Stimulated activated CD8-positive, alpha-beta memory T cell treated with anti-CD3 and anti-CD28 coated beads, Interleukin-7, amount 100 ng/mL, for 4 hours (primary cell): ENCODE data around the gene RAD9A.

Experiments
- DNase-seq, 2 donors: peaks; one replicate each; pipeline ENCODE4 v3.0.0-alpha.2; 2020; ENCODE audit warnings: low read depth in 2 of 2

RAD9A gene

DNA sequence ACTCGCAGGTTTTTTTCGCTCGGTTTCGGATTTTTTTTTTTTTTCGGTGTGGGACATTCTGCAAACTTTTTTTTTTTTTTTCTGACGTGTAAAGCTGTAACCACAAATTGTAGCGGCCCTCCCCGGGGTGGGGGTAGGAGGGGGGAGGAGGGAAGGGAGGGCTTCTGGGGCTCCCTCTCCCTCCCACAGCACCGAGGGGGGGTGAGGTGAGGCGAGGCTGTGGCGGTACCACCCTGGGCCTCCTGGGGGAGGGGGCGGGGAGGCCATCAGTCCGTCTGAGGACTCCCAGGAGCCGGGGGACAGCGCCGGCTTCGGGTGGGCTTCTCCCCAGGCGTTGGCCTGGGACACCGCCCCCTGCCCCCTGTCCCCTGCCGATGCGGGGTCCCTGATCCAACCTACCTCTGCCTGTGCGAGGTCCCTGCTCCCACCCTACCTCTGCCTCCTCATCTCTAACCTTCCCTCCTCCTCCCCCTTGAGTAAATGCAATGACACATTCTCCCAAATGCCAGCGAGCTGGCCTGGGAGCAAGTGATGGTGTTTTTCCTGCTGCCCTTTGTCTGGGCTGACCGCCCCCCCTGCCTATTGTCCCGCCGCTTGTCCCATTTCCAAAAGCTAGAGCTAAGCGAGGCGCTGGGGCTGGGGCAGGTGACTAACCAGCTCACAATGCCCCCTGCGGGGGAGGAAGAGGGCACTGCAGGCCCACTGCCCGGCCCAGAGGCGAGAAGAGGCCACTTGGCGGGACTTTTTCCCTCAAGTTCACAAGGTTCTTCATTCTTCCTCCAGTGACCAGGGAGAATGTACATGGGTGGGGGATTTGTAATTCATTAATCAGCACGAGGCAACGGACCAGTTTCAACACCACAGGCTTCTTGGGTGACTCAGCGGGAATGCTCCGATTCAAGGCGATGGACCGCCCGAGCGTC, 17.9 kb upstream of the RAD9A start:
- peak; percentile 65 to 79 for DNase-seq

DNA sequence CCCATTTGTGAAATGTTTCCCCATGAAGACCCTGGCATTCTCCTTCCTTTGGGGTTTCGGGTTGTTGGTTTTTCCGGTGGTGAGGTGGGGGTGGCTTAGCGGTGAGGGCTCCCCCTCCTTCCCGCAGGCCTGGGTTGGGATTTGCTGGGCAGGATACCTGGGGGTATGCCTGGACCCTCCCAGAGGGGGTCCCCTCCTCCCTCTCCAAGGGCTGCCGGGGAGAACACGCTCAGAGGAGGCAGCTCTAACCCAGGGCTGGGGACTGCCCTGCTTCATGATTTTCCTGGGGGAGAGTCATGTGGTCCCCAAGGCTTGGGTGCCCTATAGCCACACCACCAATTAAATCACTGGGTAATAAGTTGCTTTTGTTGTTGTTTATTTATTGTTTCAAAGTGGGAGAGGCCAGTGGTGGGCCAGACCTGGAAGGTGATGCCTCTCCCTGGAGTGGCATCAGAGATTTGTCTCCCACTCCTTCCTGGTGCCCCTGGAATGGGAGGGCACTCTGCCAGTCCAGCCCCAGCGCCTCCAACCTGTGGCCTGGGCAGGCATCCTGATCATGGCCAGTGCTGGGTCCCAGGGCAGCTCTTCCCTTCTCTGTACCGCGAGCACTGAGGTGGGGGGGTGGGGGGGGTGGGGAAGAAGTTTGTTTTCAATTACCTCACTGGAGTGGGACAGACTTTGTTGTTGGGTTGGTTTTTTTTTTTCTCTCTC, 17.1 kb upstream of the RAD9A start:
- DNase-seq: no peak

DNA sequence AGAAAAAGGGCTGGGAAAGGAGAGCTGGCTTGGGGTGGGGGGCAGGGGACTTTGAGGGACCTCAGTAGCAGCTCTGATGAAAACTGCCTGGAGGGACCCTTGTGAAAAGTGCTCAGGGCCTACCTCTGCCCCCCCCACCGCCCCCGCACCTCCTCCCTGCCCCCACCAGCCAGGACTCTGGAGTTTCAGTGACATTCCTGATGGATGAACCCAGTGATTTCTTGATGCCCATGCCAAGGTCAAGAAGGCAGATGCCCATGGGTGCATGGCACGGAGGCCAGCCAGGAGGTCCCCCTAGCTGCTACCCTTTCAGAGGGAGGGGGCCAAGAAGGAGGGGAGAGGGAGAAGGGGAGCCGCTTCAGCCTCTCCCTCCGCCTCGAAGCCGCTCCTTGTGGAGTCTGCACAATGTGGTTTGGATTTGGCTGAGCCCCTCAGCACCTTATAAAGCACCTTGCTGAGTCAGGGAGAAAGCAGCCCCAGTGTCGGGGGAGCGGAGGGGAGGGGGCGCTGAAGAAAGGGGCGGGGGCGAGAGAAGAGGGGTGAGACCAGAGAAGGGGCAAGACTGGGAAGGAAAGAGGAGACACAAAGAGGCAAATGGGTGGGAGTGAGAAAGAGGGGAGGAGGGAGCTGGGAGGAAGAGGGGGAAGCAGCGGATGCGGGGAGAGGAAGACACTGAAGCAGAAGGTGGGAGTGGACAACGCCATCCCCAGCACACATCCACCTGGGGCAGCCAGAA, 16.3 kb upstream of the RAD9A start:
- no peak for DNase-seq

DNA sequence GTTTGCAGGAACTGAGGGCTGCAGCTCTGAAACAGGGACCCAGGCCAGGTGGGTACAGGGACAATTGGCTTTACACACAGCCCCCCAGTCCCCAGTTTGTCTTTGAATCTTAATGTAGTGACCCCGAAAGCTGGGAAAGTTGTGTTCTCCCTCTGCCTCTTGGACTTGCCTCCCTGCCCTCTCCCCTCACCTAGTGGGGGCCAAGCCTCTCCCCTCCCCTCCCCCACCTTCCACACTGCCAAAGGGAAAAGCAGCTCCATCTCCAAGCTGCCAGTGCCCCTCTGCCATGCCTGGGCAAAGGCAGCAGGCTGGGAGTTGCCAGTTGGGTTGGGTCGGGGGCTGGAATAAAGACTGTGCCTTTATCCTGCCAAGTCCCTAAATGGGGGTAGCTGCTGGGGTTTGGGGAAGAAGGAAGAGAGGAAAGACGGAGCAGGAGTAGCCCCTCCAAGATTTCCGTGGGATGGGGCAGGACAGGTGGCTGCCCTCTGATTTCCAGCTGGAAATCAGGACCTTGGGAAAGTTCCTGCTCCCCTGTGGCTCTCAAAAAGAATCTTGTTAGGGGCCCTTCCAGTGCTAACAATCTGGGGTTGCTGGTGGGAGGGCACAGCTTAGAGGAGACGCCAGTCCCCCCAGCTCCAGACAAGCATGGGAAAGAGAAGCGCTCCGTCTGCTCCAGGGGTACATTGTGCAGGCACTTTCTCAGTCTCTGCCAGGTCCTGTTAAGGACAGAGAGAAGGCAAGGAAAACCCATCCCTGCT, 15.5 kb upstream of the RAD9A start:
- no peak for DNase-seq

DNA sequence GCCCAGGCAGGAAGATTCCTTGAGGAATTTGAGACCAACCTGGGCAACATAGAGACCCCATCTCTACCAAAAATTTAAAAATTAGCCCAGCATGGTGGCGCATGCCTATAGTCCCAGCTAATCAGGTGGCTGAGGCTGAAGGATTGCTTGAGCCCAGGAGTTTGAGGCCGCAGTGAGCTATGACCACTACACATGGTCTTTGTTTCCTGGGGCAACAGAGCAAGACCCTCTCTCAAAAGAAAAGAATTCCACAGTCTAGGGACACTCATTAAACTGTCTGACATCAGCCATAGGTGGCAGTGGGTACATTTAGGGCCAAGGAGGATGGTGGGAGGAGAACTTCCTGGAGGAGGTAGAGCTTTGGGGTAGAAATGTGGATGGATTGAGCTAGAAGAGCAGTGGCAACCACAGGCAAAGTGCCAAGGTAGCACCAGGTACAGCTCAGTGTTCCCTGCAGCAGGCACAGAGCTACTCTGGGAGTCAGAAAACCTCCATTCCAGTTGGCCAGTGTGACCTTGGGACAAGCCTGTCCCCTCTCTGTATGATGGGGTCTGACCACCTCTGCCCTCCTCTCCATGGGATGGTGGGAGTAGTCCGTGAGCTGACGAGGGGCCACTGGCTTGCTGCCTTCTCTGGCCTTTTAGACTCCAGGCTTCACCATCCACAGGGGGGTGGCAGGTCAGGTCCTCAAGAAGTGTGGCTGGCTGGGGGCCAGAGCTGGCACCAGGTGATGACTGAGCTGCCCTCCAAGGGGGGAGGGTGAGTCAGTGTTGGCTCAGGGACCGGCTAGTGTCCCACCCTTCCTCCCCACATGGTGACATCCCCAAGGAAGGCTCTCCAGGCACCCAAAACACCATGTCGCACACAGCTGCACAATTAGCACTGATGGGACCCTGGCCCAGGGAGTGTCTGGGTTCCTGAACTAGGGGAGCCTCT, 14.6 kb upstream of the RAD9A start:
- no peak for DNase-seq

DNA sequence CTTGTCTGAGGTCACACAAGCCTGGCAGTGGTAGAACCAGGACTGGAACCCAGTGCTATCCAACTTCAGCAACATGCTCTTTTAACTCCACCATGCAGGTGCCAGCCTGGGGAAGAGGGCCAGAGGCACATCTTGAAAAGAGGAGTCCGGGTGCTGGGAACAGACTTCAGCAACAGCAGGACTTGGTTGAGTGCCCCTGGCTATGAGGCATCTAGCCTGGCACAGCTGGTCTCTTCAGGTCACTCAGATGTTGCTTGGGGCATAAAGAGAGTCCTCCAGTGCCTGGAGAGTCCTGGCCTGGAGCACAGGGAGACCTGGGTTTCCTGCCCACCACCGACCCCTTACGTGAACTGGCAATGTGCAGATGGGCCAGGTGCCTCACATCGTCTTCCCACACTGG, 13.2 kb upstream of the RAD9A start:
- DNase-seq: no peak

DNA sequence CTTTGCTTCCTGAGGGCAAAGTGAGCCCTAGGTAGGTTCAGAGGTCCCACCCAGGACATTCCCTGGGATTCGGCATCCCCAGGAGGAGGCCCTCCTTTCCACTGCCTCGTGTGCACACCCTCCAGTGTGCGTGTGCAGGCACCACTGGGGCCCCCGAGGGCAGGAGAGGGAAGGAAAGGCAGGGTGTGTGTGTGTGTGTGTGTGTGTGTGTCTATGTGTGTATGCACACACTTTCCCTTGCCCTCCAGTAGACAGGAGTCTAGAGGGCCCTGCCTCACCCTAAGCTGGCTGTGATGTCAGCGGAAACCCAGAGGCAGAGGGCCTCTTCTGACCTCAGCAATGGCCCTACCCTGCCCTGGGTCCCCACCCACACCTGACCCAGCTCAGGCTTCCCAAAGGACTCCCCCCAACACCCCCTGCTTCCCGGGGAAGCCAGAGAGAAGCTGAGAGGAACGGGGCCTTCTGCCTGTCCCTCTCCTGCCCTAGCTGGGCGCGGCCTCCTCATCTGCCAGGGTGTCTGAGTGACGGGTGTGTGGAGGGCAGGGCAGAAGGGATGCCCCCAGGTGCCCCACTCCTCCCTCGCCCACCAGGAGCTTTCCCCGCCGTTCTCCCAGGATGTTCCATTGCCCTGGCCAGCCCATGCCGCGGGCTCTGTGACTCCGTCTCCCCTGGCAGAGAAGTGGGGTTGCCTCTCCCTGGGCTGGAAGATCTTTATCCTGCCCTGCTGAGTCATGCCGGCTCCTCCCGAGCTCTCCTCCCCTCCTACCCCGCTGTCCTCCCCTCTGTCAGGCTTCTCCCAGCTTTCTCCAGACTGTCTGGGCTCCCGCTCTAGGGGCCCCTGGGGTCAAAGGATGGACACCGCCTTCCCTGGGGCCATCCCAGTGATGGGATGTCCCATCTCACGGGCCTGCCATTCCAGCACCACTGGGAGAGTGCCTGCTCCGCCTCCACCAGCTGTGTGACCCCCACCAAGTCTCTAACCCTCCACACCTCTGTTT, 12.4 kb upstream of the RAD9A start:
- no peak for DNase-seq

DNA sequence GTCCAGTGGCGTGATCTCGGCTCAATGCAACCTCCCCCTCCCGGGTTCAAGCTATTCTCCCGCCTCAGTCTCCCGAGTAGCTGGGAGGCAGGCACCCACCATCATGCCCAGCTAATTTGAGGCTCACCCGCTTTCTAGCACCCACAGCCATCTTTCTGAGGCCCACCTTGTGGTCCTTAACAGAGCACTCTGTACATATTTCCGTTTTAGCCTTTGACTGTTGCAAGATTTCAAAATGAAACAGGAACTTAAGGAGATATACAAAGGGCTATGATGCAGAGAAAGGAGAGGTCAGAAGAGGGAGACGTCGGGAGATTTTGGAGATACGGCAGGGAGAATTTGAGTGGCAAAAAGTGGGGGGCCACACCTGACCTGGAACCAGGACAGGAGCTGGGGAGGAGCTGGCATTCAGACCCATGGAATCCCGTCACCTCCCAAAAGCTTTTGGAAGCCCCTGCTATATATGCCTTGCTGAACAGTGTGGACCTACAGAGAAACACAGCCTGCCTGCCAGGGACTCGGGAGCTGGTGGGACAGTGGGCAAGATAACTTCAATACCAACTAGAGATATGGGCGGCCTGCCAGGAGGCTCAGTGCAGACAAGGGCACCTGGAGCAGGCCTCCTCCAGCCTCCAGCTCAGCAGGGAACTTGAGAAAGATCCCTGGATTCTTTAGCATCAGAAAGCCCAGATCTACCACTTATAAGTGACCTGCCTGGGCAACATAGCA, 10.4 kb upstream of the RAD9A start:
- no peak for DNase-seq

DNA sequence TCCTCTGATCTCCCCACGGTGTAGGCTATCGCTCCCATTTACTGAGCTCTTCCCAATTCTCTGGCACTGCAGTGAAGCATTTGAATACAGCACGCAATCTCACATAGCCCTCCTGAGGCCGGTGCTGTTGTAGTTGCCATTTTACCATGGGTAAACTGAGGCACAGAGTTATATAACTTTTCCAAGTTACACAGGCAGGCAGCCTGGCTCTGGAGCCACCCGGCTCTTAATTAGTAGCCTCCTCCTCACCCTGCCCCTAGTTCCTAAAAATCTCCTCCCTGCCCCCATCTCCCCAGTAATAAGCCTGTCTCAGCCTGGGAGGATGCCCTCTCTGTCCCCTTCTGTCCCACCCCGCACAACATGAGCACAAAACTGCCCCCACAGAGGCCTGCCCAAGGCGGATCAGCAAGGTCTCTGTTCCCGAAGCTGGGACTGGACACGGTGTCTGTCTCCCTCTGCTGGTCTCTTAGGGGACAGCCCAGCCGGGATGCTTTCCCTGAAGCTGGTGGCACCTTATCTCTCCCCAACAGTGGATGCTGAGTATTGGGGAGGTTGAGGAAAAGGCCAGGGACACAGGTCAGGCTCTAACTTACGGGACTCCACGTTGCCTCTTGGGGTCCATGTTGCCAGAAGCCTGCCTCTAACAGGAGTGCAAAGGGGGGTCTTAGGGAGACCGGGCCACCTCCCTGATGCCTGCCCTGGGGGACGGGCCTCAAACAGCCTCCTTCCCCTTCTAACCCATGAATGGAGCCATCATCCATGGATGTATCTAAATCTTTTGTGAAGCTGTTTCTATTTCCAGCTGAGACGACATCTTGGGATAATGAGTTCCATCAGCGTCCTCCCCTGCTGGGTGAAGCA, 9.3 kb upstream of the RAD9A start:
- DNase-seq: peak; percentile 67 to 72

DNA sequence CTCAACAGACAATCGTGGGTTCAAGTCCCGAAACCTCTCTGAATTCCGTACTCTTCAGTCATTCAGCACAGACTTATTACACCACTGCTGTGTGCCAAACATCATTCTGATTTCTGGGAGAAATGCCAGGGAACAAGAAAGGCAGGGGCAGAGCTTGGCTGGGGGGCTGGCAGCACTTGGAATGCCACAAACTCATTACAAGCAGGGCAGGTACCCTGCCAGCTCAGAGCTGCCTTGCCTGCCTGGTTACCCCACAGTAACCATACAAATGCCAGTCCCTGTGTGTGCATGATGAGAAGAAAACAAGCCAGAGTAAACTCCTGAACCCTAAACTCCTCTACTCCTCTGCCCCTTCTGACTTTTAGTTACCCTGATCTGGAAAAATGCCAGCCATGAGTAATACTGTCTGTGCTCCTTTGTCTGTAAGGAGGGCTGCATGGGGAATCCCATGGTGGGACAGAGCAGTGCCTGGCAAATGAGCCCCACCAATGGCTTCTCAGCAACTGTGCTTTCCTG, 6.9 kb upstream of the RAD9A start:
- no peak for DNase-seq

DNA sequence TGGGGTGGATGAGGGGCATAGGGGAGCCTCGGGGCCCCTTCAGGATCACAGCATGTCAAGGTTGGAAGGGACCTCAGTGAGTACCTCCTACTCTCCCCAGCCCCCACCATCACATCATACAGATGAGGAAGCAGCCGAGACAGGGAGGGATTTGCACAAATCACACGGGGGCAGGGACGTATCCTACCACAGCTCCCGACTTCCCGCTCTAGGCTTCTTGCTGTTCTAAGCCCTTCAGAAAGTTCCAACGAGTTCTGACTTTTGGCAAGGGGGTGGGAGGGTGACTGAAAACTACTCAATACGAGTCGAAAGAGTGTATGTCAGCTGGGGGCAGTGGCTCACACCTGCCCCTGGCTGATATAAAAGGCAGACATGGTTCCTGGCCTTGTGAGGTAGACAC, 4.7 kb upstream of the RAD9A start:
- DNase-seq: no peak

DNA sequence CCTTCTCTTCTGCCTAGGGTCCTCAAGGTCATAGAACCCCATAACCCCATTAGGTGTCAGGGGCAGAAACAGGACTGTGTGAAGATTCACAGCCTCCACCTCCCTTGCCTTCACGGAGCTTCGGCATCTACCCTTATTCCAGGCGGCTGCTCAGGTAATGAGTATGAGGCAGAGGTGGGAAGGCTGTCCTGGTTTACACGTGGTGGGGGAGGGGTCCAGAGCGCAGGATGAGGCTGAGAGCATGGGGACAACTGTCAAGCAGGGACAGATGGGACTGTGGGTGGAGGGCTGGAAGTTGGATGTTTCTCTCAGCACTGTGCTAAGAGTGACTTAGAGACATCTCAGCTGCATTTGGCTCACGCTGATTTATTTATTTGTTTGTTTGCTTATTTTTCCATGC, 4.3 kb upstream of the RAD9A start:
- DNase-seq: no peak

DNA sequence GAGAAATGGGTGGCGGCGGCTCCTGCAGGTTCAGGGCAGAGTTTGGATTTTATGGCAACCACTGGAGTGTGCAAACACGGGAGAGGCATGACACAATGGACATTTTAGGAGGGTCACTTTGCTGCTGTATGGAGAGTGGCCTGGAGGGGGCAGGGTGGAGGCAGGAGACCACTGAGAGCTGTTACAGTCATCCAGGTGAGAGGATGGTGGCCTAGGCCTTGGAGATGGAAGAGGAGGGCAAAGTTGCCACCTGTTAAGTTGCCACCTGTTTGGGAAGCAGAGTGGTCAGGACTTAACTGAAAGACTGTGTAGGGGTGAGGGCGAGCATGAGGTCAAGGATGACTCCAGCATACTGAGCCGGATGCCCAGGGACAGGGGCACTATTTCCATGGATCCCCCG, 2.3 kb upstream of the RAD9A start:
- DNase-seq: no peak

DNA sequence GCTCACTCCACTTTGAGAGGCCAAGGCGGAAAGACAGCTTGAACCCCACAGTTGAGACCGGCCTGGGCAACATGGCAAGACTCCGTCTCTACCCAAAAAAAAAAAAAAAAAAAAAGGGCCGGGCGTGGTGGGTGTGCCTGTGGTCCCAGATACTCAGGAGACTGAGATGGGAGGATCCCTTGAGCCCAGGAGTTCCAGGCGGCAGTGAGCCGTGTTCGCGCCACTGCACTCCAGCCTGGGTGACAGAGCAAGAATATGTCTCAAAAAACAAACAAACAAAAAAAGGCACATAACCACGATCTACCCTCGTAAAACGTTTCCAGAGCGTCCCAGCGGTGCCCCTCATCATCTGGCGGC, 861 bp upstream of the RAD9A start:
- no peak for DNase-seq

DNA sequence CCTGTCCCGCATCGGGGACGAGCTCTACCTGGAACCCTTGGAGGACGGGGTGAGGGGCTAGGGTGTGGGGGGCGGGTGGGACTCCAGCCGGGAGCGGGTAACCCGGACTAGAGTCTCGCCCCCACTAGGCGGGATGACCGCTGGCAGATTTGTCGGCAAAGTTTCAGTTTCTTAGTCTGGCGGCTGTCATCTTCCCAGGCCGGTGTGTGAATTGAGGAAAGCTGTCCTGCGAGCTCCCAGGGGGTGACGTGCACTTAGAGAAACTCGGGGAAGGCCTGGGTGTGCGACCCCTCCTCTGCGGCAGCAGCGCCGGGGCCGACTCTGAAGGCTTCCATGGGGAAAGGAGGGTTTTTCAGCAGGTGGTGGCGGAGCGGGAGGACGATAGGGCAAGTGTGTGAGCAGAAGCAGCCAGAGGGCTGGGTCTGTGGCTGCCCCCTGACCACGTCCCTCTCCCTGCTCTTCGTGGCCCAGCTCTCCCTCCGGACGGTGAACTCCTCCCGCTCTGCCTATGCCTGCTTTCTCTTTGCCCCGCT, 463 bp downstream of the RAD9A start:
- DNase-seq: no peak

DNA sequence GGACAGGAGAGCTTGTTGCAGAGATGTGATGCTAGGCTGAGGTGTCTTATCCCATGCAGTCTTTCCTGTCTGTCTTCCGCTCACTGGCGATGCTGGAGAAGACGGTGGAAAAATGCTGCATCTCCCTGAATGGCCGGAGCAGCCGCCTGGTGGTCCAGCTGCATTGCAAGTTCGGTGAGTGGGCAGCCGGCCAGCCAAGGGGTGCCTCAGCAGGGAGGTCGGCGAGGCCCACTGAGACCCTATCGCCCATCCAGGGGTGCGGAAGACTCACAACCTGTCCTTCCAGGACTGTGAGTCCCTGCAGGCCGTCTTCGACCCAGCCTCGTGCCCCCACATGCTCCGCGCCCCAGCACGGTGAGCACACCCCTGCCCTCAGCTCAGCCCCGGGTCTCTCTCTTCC, 1.7 kb downstream of the RAD9A start:
- no peak for DNase-seq

DNA sequence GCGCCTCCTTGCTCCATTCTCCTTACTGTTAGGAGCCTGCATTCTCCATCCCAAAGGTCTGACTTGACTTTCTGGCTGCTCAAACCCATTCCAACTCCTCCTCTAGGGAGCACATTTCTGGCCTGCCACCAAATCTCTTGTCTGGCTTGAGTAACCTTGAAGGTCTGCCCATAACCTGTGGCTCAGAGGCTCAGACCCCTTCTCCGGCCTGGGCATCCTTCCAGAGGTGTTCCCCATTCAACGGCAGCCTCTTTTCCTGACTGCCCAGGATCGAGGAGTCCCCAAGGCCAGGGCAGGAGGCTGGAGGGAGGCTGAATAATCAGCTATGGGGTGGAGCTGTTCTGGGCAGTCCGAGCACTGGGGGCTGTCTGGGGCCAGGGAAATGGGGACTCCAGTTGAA, 2.2 kb downstream of the RAD9A start:
- no peak for DNase-seq
